Measurements from ENCODE around the gene KIF3A. TPM values are rescaled to one million over a fixed set of nuclear protein-coding genes. Genes with fewer than 3 reads are reported as not detected.

Gene KIF3A
- total and polyA plus RNA-seq, 2 of the 8 experiments (the other 6 are each of a cell fraction or from before 2014, with no cell fraction given), result 3.1 to 13.1 TPM

GRCh38 chr5:132680780-132681475, 56.4 kb downstream of the KIF3A start:
- Histone ChIP-seq H3K18ac (ENCODE audit: extremely low read depth, low read length) (no peak overlapping the region), H3K23me2 (ENCODE audit: low read depth, low read length) (no peaks in the 10 kb centered on the region; the same call in 1 of the 2 replicates), H3K27me3 (replicated peaks in 1 of 4; ENCODE audit: control insufficient read depth in 3 of 4, extremely low read depth in 1 of 4, insufficient read depth in 3 of 4, low read length in 3 of 4) (no peaks in the 10 kb centered on the region), H3K56ac (replicated peaks; ENCODE audit: insufficient read length, low read depth, low read length) (no peak overlapping the region), H3K4me3 (ENCODE audit: extremely low read depth in 1 of 4, insufficient read depth in 2 of 4, low read depth in 3 of 4, low read length in 4 of 4) (no peak overlapping the region), H3K79me1 (ENCODE audit: low read depth, low read length) (no peaks in the 10 kb centered on the region), H4K5ac (ENCODE audit: insufficient read length, low read depth, low read length) (no peak overlapping the region), H3K9me3 (ENCODE audit: insufficient read depth in 2 of 2, low read depth in 1 of 2, low read length in 1 of 2) (no peaks in the 10 kb centered on the region), H2BK20ac (ENCODE audit: low read length) (no peak overlapping the region), H3K9ac (replicated peaks in 1 of 4; ENCODE audit: extremely low read depth in 1 of 4, low read depth in 3 of 4, low read length in 3 of 4) (no peak overlapping the region), H4K8ac (ENCODE audit: extremely low read depth, insufficient read depth, low read length) (no peak overlapping the region), H3K23ac (ENCODE audit: insufficient read length) (no peak overlapping the region), H2BK15ac (ENCODE audit: low read length) (no peak overlapping the region), H3K36me3 (ENCODE audit: control insufficient read depth in 2 of 4, insufficient read depth in 4 of 4, low read length in 3 of 4) (no peaks in the 10 kb centered on the region), H4K91ac (replicated peaks; ENCODE audit: insufficient read length, low read length) (no peak overlapping the region), H3K79me2 (ENCODE audit: control insufficient read depth in 1 of 2, insufficient read depth in 2 of 2, low read length in 2 of 2) (no peaks in the 10 kb centered on the region), H4K20me1 (replicated peaks in 1 of 2; ENCODE audit: control insufficient read depth in 1 of 2, insufficient read depth in 2 of 2, low read length in 2 of 2) (no peaks in the 10 kb centered on the region), H2BK5ac (ENCODE audit: low read depth, low read length) (no peak overlapping the region), H2AK5ac (ENCODE audit: low read depth, low read length) (no peak overlapping the region), H2BK12ac (ENCODE audit: low read depth, low read length) (no peak overlapping the region), H3K4ac (replicated peaks; ENCODE audit: insufficient read length, low read depth, low read length) (no peak overlapping the region), H3K14ac (ENCODE audit: insufficient read length) (no peak overlapping the region), H2AFZ (ENCODE audit: low read length) (no peak overlapping the region), H3K4me1 (replicated peaks in 1 of 4; ENCODE audit: control insufficient read depth in 3 of 4, insufficient read depth in 4 of 4, low read length in 3 of 4) (no peaks in the 10 kb centered on the region), H3K4me2 (ENCODE audit: insufficient read depth in 1 of 2, low read depth in 2 of 2, low read length in 2 of 2) (no peak overlapping the region), H2BK120ac (replicated peaks; ENCODE audit: low read depth, low read length) (no peak overlapping the region), H3K27ac (ENCODE audit: low read depth, low read length) (no peak overlapping the region)
- WGBS, 2 experiments (ENCODE audit: extremely low coverage in 1 of 2, insufficient coverage in 1 of 2, insufficient read length in 1 of 2, insufficient replicate concordance in 2 of 2, low coverage in 1 of 2, low lambda C conversion rate in 2 of 2, missing lambda C conversion rate in 1 of 2), result 90% methylated on average over 8 of the region's 8 CpGs; no CpG with 5 or more reads in 1 of the 2 experiments
- FAIRE-seq (no peak), DNase-seq (ENCODE audit: low read depth in 1 of 2, low spot score in 2 of 2) (no peak)
- ChIA-PET CTCF (ENCODE audit: partially characterized antibody) (interaction anchor here (1.6 kb wide), 1 partner anchor 154 kb away, joined by 6 read pairs; no protein-coding TSS in a partner anchor), POLR2A (ENCODE audit: partially characterized antibody) (no interaction called here)
- TF ChIP-seq KDM1A (IDR thresholded peaks at IDR 0.05; ENCODE audit: borderline replicate concordance, low read length) (no peak), HDAC2 (IDR thresholded peaks at IDR 0.05; ENCODE audit: borderline replicate concordance in 1 of 2, low read depth in 2 of 2, low read length in 2 of 2) (no peak), TEAD4 (IDR thresholded peaks at IDR 0.05; ENCODE audit: low read depth, low read length) (no peak), TAF1 (IDR thresholded peaks at IDR 0.05; ENCODE audit: low read depth, low read length) (no peak), FOSL1 (IDR thresholded peaks at IDR 0.05; ENCODE audit: insufficient read depth, low read depth, low read length) (no peak), SP1 (IDR thresholded peaks at IDR 0.05; ENCODE audit: low read depth, low read length) (no peak), MAFK (IDR thresholded peaks at IDR 0.05; ENCODE audit: low read depth, low read length) (no peak), PHF8 (conservative IDR thresholded peaks at IDR 0.05; ENCODE audit: low read depth, low read length) (no peak), SIRT6 (IDR thresholded peaks at IDR 0.05; ENCODE audit: low read length) (no peak), CBX8 (IDR thresholded peaks at IDR 0.05; ENCODE audit: borderline replicate concordance, low read depth, low read length) (no peak), EGR1 (IDR thresholded peaks at IDR 0.05; ENCODE audit: borderline replicate concordance, low read depth, low read length) (no peak), RAD21 (IDR thresholded peaks at IDR 0.05 in 1 of 2, conservative IDR thresholded peaks at IDR 0.05 in 1 of 2; ENCODE audit: low read depth in 2 of 2, low read length in 2 of 2) (no peak), CHD2 (IDR thresholded peaks at IDR 0.05; ENCODE audit: low read length) (no peak)
